ENCODE data around the gene ABO.

The ABO gene

DNA sequence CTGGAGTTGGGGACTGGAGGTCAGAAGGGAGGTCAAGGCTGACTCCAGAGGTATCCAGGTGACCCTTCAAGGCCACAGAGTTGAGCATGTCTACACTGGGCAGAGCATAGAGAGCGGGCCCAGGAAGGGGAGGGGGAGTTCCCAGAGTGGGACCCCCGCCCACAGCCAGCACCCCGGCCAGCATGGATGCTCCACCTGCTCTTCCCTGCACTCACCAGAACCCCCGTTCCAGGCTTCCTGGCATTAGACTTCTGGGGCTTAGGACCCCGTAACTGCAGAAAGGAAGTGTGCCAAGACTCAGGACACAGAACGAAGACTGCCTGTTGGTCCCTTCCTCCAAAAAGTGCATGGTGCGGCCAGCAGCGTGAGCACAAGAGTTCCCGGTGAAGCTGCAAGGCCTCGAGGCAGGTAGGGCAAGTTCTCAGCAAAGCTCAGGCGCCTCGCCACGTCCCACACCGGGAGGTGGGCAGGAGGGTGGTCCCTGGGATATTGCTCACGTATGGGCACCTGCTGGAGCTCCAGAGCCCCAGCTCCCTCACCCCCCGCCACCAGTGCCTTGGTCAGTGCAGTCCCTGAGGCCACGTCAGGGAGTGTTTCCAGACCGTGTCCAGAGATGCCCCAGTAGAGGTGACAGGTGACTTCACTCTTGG is 13.8 kb downstream of the ABO start:
- Histone ChIP-seq H3K36me3 (ENCODE audit: control insufficient read depth, insufficient read depth, low read length) (no peaks in the 10 kb centered on the region), H3K4me3 (replicated peaks; ENCODE audit: low read depth, low read length) (no peak overlapping the region), H3K27me3 (replicated peaks; ENCODE audit: control insufficient read depth, insufficient read depth, low read length) (no peaks in the 10 kb centered on the region; the same call in 1 of the 2 replicates)
- TF ChIP-seq, protein P1, sequence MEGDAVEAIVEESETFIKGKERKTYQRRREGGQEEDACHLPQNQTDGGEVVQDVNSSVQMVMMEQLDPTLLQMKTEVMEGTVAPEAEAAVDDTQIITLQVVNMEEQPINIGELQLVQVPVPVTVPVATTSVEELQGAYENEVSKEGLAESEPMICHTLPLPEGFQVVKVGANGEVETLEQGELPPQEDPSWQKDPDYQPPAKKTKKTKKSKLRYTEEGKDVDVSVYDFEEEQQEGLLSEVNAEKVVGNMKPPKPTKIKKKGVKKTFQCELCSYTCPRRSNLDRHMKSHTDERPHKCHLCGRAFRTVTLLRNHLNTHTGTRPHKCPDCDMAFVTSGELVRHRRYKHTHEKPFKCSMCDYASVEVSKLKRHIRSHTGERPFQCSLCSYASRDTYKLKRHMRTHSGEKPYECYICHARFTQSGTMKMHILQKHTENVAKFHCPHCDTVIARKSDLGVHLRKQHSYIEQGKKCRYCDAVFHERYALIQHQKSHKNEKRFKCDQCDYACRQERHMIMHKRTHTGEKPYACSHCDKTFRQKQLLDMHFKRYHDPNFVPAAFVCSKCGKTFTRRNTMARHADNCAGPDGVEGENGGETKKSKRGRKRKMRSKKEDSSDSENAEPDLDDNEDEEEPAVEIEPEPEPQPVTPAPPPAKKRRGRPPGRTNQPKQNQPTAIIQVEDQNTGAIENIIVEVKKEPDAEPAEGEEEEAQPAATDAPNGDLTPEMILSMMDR (IDR thresholded peaks at IDR 0.05; ENCODE audit: insufficient read depth, low read length, poor library complexity, severe bottlenecking), result no peak
- DNase-seq (ENCODE audit: extremely low read depth, insufficient read length), result no peak

DNA sequence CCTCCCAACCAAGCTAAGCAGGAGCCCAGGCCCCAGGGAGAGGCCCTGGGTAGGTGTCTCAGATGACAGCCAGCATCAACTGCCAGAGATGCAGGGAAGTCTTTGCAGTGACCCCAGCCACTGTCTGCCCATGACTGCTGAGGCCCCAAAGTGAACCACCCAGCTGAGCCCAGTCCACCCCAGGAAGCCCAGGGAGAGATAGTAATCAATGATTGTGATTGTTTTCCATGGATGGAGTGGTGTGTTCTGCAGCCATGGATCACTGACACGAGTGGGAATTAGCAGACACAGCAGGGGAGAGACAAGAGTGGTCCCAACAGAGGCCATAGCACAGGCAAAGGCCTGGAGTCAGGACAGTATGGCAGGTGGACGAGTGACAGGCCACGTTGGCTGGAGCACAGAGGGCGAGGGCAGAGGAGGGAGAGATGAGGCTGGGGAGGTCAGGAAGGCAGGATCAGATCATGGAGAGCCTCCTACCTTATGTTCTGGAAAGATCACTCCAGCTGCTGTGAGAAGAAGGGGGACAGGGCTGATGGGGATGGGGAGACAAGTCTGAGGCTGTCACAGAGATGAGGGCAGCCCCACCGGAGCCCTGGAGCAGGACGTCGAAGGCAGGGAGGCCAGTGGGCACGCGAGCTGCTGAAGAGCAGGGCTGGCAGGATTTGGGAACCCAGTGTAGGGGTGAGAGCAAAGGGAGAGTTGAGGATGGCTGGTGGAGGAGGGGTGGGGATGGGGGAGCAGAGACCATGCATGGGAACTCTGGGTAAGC is 14.5 kb downstream of the ABO start:
- H3K36me3 ChIP-seq (ENCODE audit: control insufficient read depth, insufficient read depth, low read length), result no peaks in the 10 kb centered on the region
- TF ChIP-seq, protein P1 (IDR thresholded peaks at IDR 0.05; ENCODE audit: insufficient read depth, low read length, poor library complexity, severe bottlenecking), result no peak
- no peaks in the 10 kb centered on the region; the same call in 1 of the 2 replicates for H3K27me3 ChIP-seq (replicated peaks; ENCODE audit: control insufficient read depth, insufficient read depth, low read length)
- no peak for DNase-seq (ENCODE audit: extremely low read depth, insufficient read length)
- no peak overlapping the region for H3K4me3 ChIP-seq (replicated peaks; ENCODE audit: low read depth, low read length)

DNA sequence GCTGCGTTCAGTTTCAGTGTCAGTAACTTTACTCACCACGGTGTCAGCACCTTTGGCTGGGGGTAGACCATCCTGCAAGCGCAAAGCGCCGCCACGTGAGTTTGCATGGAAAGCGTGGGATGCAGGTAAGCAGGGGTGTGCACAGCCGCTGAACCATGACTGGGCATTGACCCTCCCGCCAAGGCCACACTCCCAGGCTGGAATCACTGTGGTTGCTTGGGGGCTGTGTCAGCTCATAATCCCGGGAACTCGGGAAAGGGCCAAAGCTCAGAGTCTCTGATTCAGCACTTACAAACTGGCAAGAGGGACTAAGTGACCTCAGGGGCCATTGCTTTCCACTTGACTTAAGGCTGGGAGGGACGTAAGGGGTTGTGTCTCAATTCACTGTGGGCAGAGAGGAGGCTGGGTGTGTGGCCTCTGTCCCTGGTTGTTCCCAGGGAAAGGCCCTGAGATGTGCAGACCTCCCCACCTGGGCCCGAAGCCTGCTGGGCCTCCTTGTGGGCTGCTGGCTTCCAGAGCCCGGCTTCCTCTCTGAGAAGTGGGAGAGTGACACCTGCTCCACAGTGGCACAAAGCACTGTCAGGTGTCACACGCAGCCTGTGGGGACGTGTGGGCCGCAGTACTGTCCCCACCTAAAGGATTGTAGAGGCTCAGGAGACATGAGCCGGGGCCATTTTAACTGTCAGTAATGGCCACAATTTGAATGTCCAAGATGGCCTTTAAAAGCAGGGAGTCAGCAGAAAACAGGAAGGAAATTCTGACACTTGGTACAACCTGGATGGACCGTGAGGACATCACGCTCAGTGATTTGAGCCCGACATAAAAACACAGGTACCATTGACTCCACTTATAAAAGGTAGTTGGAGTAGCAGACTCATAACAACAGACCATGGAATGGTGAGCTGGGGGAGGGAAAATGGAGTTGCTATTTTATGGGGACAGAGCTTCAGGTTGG is 16.7 kb downstream of the ABO start:
- TF ChIP-seq, protein P1 (IDR thresholded peaks at IDR 0.05; ENCODE audit: insufficient read depth, low read length, poor library complexity, severe bottlenecking), result no peak
- H3K36me3 ChIP-seq (ENCODE audit: control insufficient read depth, insufficient read depth, low read length), result no peaks in the 10 kb centered on the region
- H3K4me3 ChIP-seq (replicated peaks; ENCODE audit: low read depth, low read length), result no peak overlapping the region
- no peaks in the 10 kb centered on the region; the same call in 1 of the 2 replicates for H3K27me3 ChIP-seq (replicated peaks; ENCODE audit: control insufficient read depth, insufficient read depth, low read length)
- DNase-seq (ENCODE audit: extremely low read depth, insufficient read length), result no peak

DNA sequence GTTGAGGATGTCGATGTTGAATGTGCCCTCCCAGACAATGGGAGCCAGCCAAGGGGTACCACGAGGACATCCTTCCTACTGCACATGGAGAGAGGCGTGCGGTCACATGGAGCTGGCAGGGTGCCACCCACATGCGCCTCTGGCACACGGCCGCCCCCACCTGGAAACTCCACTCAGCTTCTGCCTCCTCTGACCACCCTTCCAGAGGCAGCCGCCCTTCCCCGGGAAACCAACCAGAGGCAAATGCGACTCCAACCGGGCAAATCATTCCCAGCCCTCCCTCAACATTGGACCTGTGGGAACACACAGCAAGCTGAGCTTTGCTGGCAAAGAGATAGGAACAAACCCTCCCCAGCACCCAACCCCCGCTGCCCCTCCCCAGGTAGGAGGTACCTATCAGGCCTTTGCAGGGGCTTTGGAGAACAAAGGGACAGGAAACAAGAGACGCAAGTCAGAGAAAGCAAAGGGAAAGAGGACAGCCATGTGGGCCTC is 17.5 kb downstream of the ABO start:
- TF ChIP-seq, protein P1 (IDR thresholded peaks at IDR 0.05; ENCODE audit: insufficient read depth, low read length, poor library complexity, severe bottlenecking), result no peak
- no peaks in the 10 kb centered on the region; the same call in 1 of the 2 replicates for H3K27me3 ChIP-seq (replicated peaks; ENCODE audit: control insufficient read depth, insufficient read depth, low read length)
- no peak for DNase-seq (ENCODE audit: extremely low read depth, insufficient read length)

DNA sequence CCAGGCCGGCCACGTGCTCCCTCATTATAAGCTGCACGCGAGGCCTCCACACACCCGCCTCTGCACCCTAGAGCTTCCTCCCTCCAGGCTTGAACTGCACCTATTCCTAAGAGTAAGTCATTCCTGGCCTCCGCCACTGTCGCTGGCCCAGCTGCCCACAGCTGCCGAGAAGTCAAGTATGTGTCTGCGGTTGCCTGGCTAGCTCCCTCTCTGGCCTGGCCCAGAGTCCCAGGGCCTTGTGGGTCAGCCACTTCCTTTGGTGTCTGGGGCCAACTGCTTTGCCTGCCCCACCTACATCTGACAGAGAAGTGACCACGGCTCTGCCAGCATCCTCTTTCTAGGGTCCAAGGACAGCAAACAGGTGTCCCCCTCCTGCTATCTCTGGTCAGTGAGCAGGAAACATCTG is 18.3 kb downstream of the ABO start:
- TF ChIP-seq, protein P1 (IDR thresholded peaks at IDR 0.05; ENCODE audit: insufficient read depth, low read length, poor library complexity, severe bottlenecking), result no peak
- DNase-seq (ENCODE audit: extremely low read depth, insufficient read length), result no peak
- Histone ChIP-seq H3K36me3 (ENCODE audit: control insufficient read depth, insufficient read depth, low read length) (no peaks in the 10 kb centered on the region), H3K4me3 (replicated peaks; ENCODE audit: low read depth, low read length) (no peak overlapping the region), H3K27me3 (replicated peaks; ENCODE audit: control insufficient read depth, insufficient read depth, low read length) (no peaks in the 10 kb centered on the region; the same call in 1 of the 2 replicates)

More for the DNA sequence above, 17.5 kb downstream of the ABO start:
- Histone ChIP-seq H3K36me3 (ENCODE audit: control insufficient read depth, insufficient read depth, low read length) (no peaks in the 10 kb centered on the region), H3K4me3 (replicated peaks; ENCODE audit: low read depth, low read length) (no peak overlapping the region)
